SK-N-SH (cell line): ENCODE measurements around the gene OPRM1.

Source experiments
- EZH2phosphoT487 ChIP-seq: fragments of 200-600 bp; sonication (generic); IDR thresholded peaks from 2 replicates; pipeline ENCODE4 v1.6.1; 2017; ENCODE audit warnings: low read depth, mixed run types, mild to moderate bottlenecking, antibody characterized with exemption, moderate library complexity, borderline replicate concordance
- TF ChIP-seq, protein P1 (sequence below): fragments of 200-600 bp; sonication (generic); IDR thresholded peaks from 2 replicates; pipeline ENCODE4 v1.6.1; 2017; ENCODE audit warnings: antibody characterized with exemption, mild to moderate bottlenecking, moderate library complexity

DNA sequence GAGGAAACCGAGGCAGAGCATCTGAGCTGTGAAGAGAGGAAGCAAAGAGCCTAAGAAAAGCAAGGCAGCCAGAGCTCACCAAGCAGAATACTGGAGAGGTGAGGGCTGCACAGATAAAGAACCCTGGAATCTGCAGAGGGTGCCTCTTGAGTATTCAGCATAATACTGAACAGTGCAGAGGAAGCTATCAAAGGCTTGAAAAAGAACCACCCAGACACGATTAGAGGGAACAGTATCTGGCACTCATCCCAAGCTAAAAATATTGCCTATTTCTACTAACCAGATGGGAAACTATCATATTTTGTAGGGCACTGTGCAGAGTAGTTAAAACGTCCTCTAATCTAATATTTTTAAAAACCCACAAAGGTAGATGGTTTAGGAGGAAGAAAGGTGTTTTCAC is 41.8 kb upstream of the OPRM1 start:
- TF ChIP-seq, protein P1, sequence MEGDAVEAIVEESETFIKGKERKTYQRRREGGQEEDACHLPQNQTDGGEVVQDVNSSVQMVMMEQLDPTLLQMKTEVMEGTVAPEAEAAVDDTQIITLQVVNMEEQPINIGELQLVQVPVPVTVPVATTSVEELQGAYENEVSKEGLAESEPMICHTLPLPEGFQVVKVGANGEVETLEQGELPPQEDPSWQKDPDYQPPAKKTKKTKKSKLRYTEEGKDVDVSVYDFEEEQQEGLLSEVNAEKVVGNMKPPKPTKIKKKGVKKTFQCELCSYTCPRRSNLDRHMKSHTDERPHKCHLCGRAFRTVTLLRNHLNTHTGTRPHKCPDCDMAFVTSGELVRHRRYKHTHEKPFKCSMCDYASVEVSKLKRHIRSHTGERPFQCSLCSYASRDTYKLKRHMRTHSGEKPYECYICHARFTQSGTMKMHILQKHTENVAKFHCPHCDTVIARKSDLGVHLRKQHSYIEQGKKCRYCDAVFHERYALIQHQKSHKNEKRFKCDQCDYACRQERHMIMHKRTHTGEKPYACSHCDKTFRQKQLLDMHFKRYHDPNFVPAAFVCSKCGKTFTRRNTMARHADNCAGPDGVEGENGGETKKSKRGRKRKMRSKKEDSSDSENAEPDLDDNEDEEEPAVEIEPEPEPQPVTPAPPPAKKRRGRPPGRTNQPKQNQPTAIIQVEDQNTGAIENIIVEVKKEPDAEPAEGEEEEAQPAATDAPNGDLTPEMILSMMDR = no peak
- no peak for TF ChIP-seq EZH2phosphoT487
